ENCODE results near the gene DNAJB14.
"Not testable (repeated sequence)": the region's sequence is repeated elsewhere in the genome, so short reads cannot be mapped to it uniquely, and the experiment has no call there.

The DNAJB14 gene

GRCh38 chr4:99965674-99966350, 19.4 kb upstream of the DNAJB14 start:
- H3K27me3 ChIP-seq (ENCODE audit: control insufficient read depth, insufficient read depth, low read length), result no peaks in the 10 kb centered on the region
- H3K4me3 ChIP-seq (ENCODE audit: low read depth, low read length), result no peak overlapping the region
- no peaks in the 10 kb centered on the region for H3K36me3 ChIP-seq (ENCODE audit: control insufficient read depth, insufficient read depth, low read length)
- no peak overlapping the region for H3K9ac ChIP-seq
- no peaks in the 10 kb centered on the region for H3K79me2 ChIP-seq
- H3K9me3 ChIP-seq (ENCODE audit: control insufficient read depth, low read length), result no peaks in the 10 kb centered on the region
- no peak overlapping the region for H3K27ac ChIP-seq
- no peak overlapping the region for H3K4me2 ChIP-seq (ENCODE audit: low read length)
- TF ChIP-seq CTCF (IDR thresholded peaks at IDR 0.05), result no peak
- no peaks in the 10 kb centered on the region for H3K4me1 ChIP-seq
- H2AFZ ChIP-seq, result no peak overlapping the region

- Histone ChIP-seq H3K9me3 (ENCODE audit: control insufficient read depth, low read length) (no peaks in the 10 kb centered on the region), H3K36me3 (ENCODE audit: control insufficient read depth, insufficient read depth, low read length) (no peaks in the 10 kb centered on the region)
- no peak for TF ChIP-seq CTCF (IDR thresholded peaks at IDR 0.05)
Observed at GRCh38 chr4:99965173-99965572, 18.8 kb upstream of the DNAJB14 start.

GRCh38 chr4:99961711-99962110, 15.3 kb upstream of the DNAJB14 start:
- TF ChIP-seq CTCF (IDR thresholded peaks at IDR 0.05), result no peak
- Histone ChIP-seq H3K4me3 (ENCODE audit: low read depth, low read length) (no peak overlapping the region), H3K27me3 (ENCODE audit: control insufficient read depth, insufficient read depth, low read length) (no peaks in the 10 kb centered on the region), H3K4me1 (no peaks in the 10 kb centered on the region), H3K4me2 (ENCODE audit: low read length) (no peak overlapping the region), H3K9ac (no peak overlapping the region), H2AFZ (no peak overlapping the region), H3K27ac (no peak overlapping the region), H3K36me3 (ENCODE audit: control insufficient read depth, insufficient read depth, low read length) (no peaks in the 10 kb centered on the region), H3K79me2 (no peaks in the 10 kb centered on the region), H3K9me3 (ENCODE audit: control insufficient read depth, low read length) (no peaks in the 10 kb centered on the region)

More at GRCh38 chr4:99965173-99965572, 18.8 kb upstream of the DNAJB14 start:
- no peak overlapping the region for H3K4me3 ChIP-seq (ENCODE audit: low read depth, low read length)
- no peak overlapping the region for H3K27ac ChIP-seq
- H3K9ac ChIP-seq, result no peak overlapping the region
- no peak overlapping the region for H3K4me2 ChIP-seq (ENCODE audit: low read length)
- H3K27me3 ChIP-seq (ENCODE audit: control insufficient read depth, insufficient read depth, low read length), result no peaks in the 10 kb centered on the region
- no peak overlapping the region for H2AFZ ChIP-seq
- H3K4me1 ChIP-seq, result no peaks in the 10 kb centered on the region
- no peaks in the 10 kb centered on the region for H3K79me2 ChIP-seq

GRCh38 chr4:99960648-99961047, 14.2 kb upstream of the DNAJB14 start:
- no peaks in the 10 kb centered on the region for H3K9me3 ChIP-seq (ENCODE audit: control insufficient read depth, low read length)
- H3K4me3 ChIP-seq (ENCODE audit: low read depth, low read length), result no peak overlapping the region
- H3K9ac ChIP-seq, result no peak overlapping the region
- H3K27ac ChIP-seq, result no peak overlapping the region
- no peaks in the 10 kb centered on the region for H3K27me3 ChIP-seq (ENCODE audit: control insufficient read depth, insufficient read depth, low read length)
- no peaks in the 10 kb centered on the region for H3K79me2 ChIP-seq
- H2AFZ ChIP-seq, result no peak overlapping the region
- TF ChIP-seq CTCF (IDR thresholded peaks at IDR 0.05), result no peak
- no peaks in the 10 kb centered on the region for H3K36me3 ChIP-seq (ENCODE audit: control insufficient read depth, insufficient read depth, low read length)
- no peaks in the 10 kb centered on the region for H3K4me1 ChIP-seq
- no peak overlapping the region for H3K4me2 ChIP-seq (ENCODE audit: low read length)

GRCh38 chr4:99958207-99958606, 11.8 kb upstream of the DNAJB14 start:
- H3K4me2 ChIP-seq (ENCODE audit: low read length); H3K4me3 ChIP-seq (ENCODE audit: low read depth, low read length); H3K79me2 ChIP-seq; H3K9me3 ChIP-seq (ENCODE audit: control insufficient read depth, low read length); H3K27me3 ChIP-seq (ENCODE audit: control insufficient read depth, insufficient read depth, low read length); H2AFZ ChIP-seq; H3K4me1 ChIP-seq; H3K27ac ChIP-seq; H3K9ac ChIP-seq; H3K36me3 ChIP-seq (ENCODE audit: control insufficient read depth, insufficient read depth, low read length): not testable (repeated sequence)
